ENCODE results near the gene TGFBI. TPM values are rescaled to one million over a fixed set of nuclear protein-coding genes. Genes with fewer than 3 reads are reported as not detected.

Gene TGFBI
- total and polyA plus RNA-seq, 9 of the 15 experiments (the other 6 are each of a cell fraction or from before 2014, with no cell fraction given), result 0.05 to 0.62 (median 0.08) TPM; not detected in 6

GRCh38 chr5:136080483-136081216 lies 51.9 kb downstream of the TGFBI start (continued):
- TF ChIP-seq FOXK2 (conservative IDR thresholded peaks at IDR 0.05 in 1 of 2, IDR thresholded peaks at IDR 0.05 in 1 of 2; ENCODE audit: low read depth in 2 of 2) (peak in 1 of 2 experiments; percentile 47; a peak in 1 of 4 replicates), MED1 (CRISPR knock-in tag; IDR thresholded peaks at IDR 0.05; ENCODE audit: borderline replicate concordance) (no peak), CBFB (CRISPR knock-in tag; IDR thresholded peaks at IDR 0.05) (0 out of 2 replicates have a peak, but pooled peaks have one; percentile 35), POLR2B (IDR thresholded peaks at IDR 0.05; ENCODE audit: low read depth, partially characterized antibody) (peak; percentile 77), RBBP5 (IDR thresholded peaks at IDR 0.05; ENCODE audit: borderline replicate concordance, insufficient read depth, low read length, poor library complexity, severe bottlenecking) (peak; percentile 55), KLF10 (CRISPR knock-in tag; IDR thresholded peaks at IDR 0.05) (no peak), GTF2A2 (tag; IDR thresholded peaks at IDR 0.05) (no peak), MTA3 (IDR thresholded peaks at IDR 0.05; ENCODE audit: borderline replicate concordance) (peak; percentile 56; the same call in 1 of the 2 replicates), FOXA1 (IDR thresholded peaks at IDR 0.05; ENCODE audit: borderline replicate concordance) (no peak), ZNF778 (CRISPR knock-in tag; IDR thresholded peaks at IDR 0.05) (no peak), HNRNPL (IDR thresholded peaks at IDR 0.05; ENCODE audit: low read depth, low read length) (no peak), LARP7 (IDR thresholded peaks at IDR 0.05) (no peak), ZNF41 (CRISPR knock-in tag; conservative IDR thresholded peaks at IDR 0.05) (no peak), ZNF324 (CRISPR knock-in tag; IDR thresholded peaks at IDR 0.05) (no peak), CHD1 (IDR thresholded peaks at IDR 0.05; ENCODE audit: low read length) (no peak), CAMTA2 (CRISPR knock-in tag; conservative IDR thresholded peaks at IDR 0.05) (no peak), PKNOX1 (IDR thresholded peaks at IDR 0.05) (peak; percentile 47), ARID2 (IDR thresholded peaks at IDR 0.05) (no peak), ASH1L (IDR thresholded peaks at IDR 0.05; ENCODE audit: borderline replicate concordance, low read depth, partially characterized antibody) (no peak), PHF20 (IDR thresholded peaks at IDR 0.05; ENCODE audit: partially characterized antibody) (peak; percentile 64), RBM15 (IDR thresholded peaks at IDR 0.05; ENCODE audit: insufficient read depth, low read length) (no peak)
- TF ChIP-seq, protein P1, sequence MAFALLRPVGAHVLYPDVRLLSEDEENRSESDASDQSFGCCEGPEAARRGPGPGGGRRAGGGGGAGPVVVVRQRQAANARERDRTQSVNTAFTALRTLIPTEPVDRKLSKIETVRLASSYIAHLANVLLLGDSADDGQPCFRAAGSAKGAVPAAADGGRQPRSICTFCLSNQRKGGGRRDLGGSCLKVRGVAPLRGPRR (CRISPR knock-in tag; IDR thresholded peaks at IDR 0.05), result no peak
- TF ChIP-seq, protein P2, sequence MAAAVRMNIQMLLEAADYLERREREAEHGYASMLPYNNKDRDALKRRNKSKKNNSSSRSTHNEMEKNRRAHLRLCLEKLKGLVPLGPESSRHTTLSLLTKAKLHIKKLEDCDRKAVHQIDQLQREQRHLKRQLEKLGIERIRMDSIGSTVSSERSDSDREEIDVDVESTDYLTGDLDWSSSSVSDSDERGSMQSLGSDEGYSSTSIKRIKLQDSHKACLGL (CRISPR knock-in tag; IDR thresholded peaks at IDR 0.05; ENCODE audit: borderline replicate concordance, poor library complexity, severe bottlenecking), result no peak
- TF ChIP-seq, protein P3, sequence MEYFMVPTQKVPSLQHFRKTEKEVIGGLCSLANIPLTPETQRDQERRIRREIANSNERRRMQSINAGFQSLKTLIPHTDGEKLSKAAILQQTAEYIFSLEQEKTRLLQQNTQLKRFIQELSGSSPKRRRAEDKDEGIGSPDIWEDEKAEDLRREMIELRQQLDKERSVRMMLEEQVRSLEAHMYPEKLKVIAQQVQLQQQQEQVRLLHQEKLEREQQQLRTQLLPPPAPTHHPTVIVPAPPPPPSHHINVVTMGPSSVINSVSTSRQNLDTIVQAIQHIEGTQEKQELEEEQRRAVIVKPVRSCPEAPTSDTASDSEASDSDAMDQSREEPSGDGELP (CRISPR knock-in tag; IDR thresholded peaks at IDR 0.05; ENCODE audit: borderline replicate concordance), result peak; percentile 66; the same call in 1 of the 2 replicates
- TF ChIP-seq, protein P4, sequence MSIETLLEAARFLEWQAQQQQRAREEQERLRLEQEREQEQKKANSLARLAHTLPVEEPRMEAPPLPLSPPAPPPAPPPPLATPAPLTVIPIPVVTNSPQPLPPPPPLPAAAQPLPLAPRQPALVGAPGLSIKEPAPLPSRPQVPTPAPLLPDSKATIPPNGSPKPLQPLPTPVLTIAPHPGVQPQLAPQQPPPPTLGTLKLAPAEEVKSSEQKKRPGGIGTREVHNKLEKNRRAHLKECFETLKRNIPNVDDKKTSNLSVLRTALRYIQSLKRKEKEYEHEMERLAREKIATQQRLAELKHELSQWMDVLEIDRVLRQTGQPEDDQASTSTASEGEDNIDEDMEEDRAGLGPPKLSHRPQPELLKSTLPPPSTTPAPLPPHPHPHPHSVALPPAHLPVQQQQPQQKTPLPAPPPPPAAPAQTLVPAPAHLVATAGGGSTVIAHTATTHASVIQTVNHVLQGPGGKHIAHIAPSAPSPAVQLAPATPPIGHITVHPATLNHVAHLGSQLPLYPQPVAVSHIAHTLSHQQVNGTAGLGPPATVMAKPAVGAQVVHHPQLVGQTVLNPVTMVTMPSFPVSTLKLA (conservative IDR thresholded peaks at IDR 0.05), result peak; percentile 56 to 78; a peak in 3 of 4 replicates
